ENCODE measurements around the gene APPL2. TPM values are rescaled to one million over a fixed set of nuclear protein-coding genes. Genes with fewer than 3 reads are reported as not detected.

The APPL2 gene
- polyA plus RNA-seq, 1 donor, result 86.4 TPM

DNA sequence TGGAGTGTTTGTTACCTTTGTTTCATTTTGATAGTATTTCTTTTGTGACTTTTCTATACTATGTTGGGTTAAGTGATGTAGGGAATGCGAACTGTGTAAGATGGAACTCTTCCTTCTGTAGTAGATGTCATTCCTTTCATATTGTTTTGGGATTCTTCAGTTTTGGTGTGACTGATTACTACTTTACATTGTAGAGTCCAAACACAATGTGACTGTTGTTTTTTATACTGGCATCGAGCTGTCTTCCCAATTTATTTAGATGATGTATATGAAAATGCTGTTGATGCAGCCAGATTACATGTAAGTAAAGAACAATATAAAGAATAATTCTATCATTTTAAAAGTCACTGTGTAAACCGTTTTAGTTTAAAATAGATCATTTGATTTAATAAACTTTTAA is 93.7 kb downstream of the APPL2 start:
- 94% methylated on average over 1 of the region's 3 CpGs for WGBS (ENCODE audit: insufficient coverage, low lambda C conversion rate)
- no peak for DNase-seq
- no peaks in the 10 kb centered on the region for H3K27me3 ChIP-seq (ENCODE audit: control insufficient read depth, insufficient read depth, low read length)
- no peak overlapping the region for H3K4me3 ChIP-seq (ENCODE audit: low read length)
- H3K27ac ChIP-seq (ENCODE audit: low read length), result no peak overlapping the region
- H3K4me1 ChIP-seq (ENCODE audit: control insufficient read depth, insufficient read depth, low read length), result no peaks in the 10 kb centered on the region
- peaks cover 37% of the 10 kb centered on the region for H3K36me3 ChIP-seq (ENCODE audit: control insufficient read depth, insufficient read depth, low read length)
- no peaks in the 10 kb centered on the region for H3K9me3 ChIP-seq (ENCODE audit: control insufficient read depth, low read depth, low read length)

DNA sequence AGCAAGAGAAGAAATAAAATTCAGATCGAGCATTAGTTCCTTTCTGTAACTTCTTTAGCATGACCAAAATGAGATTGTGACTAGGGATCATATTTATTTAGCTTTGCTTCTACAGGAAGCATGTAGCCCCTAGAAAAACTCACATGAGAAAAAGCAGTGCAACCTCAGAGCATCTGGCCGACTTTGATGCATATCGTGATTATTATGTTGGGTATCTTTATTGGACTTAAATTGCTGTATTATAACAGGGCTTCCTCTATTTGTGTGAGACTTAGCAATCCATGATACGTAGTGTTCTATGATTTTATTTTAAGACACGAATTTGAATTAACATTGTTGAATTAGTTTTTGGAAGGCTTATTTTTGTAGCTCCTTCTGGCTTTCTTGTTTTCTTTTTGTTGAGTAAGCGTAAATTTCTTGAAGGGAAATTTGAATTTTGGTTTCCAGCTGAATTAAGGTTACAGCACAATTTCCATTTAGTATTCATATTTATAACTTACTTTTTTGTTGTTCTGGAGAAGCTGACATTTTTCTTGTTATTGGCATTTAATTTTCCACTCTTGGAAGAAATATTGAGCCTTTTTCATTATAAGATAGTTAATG is 94.6 kb downstream of the APPL2 start:
- DNase-seq, result no peak
- Histone ChIP-seq H3K27me3 (ENCODE audit: control insufficient read depth, insufficient read depth, low read length) (no peaks in the 10 kb centered on the region), H3K4me1 (ENCODE audit: control insufficient read depth, insufficient read depth, low read length) (no peaks in the 10 kb centered on the region), H3K36me3 (ENCODE audit: control insufficient read depth, insufficient read depth, low read length) (peaks cover 32% of the 10 kb centered on the region), H3K27ac (ENCODE audit: low read length) (no peak overlapping the region), H3K4me3 (ENCODE audit: low read length) (no peak overlapping the region), H3K9me3 (ENCODE audit: control insufficient read depth, low read depth, low read length) (no peaks in the 10 kb centered on the region)
- WGBS (ENCODE audit: insufficient coverage, low lambda C conversion rate), result 92% methylated on average over 4 of the region's 6 CpGs

DNA sequence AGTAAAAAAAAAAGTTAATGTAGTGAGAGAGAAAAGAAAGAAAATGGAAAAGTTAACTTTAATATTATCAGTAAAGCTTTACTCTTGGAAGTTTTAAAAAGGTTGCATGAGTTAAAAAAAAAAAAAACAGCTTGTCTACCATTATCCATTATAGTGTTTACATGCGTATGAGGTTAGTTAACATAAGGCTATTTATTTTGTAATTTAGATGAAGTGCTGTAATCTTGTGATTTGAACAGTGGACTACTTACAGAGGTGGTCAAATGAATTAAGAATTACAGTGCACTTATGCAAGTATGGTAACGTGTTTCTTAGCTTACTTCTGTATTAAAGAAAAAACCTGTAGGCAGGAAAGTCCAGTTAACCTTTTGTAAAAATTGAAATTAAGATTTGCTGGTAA is 97.7 kb downstream of the APPL2 start:
- H3K27ac ChIP-seq (ENCODE audit: low read length), result no peak overlapping the region
- no peak for DNase-seq
- H3K27me3 ChIP-seq (ENCODE audit: control insufficient read depth, insufficient read depth, low read length), result no peaks in the 10 kb centered on the region
- H3K36me3 ChIP-seq (ENCODE audit: control insufficient read depth, insufficient read depth, low read length), result peaks cover 35% of the 10 kb centered on the region
- H3K4me3 ChIP-seq (ENCODE audit: low read length), result no peak overlapping the region
- 100% methylated on average over 2 of the region's 2 CpGs for WGBS (ENCODE audit: insufficient coverage, low lambda C conversion rate)
- no peaks in the 10 kb centered on the region for H3K9me3 ChIP-seq (ENCODE audit: control insufficient read depth, low read depth, low read length)
- no peaks in the 10 kb centered on the region for H3K4me1 ChIP-seq (ENCODE audit: control insufficient read depth, insufficient read depth, low read length)

Other genes starting within 250 kb of the APPL2 start
- 7.6 TPM for gene NOPCHAP1, start 249.9 kb downstream of the APPL2 start, polyA plus RNA-seq
- gene ALDH1L2, start 151.7 kb downstream of the APPL2 start, polyA plus RNA-seq, result 1.6 TPM
- 71.1 TPM for gene WASHC4, start 128.4 kb downstream of the APPL2 start, polyA plus RNA-seq
- 31.2 TPM for gene C12orf75, start 94.5 kb upstream of the APPL2 start, polyA plus RNA-seq